ENCODE results near the gene CRELD1. TPM values are rescaled to one million over a fixed set of nuclear protein-coding genes. Genes with fewer than 3 reads are reported as not detected.

Gene CRELD1
- total RNA-seq, 1 donor from 2014 or later = 62.7 TPM

DNA sequence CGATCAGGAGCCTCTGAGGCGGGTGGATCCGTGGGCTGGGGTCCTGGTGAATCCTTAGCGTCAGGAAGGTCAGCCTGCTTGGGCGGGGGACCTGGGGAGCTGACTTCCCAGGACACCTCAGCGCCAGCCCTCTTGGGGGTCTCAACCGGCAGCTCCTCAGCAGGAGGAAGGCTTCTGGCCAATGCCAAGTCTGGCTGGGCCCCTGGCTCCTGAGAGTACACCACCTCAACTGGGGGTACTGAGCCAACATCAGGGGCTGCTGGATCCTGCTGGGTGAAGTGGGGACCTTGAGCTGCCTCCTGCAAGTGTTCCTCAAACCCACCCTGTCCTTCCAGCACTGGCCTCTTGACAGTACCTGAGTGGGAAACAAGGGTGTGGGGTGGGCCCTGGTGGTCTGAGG, 15.5 kb downstream of the CRELD1 start:
- no peak for ATAC-seq
- intact Hi-C loops (cut with micrococcal nuclease) = no loop called here

DNA sequence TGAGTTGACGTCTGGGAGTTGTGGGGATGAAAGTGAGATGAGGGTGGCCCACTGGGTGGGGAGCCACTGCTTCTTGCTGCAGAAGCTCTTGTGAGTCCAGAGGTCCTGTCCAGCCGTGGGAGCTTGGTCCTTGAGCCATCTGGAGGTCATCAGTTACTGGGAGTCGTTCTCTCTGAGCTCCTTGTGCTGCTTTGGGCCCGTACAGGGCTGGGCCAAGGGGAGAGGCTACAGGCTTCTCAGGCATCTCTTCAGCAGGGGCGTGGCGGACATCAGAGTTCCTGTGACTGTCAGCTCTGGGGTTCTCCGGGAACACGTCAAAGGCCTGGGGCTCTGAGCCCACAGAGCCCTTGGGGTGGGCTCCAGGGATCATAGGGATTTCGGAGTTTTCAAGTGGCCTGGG, 16.0 kb downstream of the CRELD1 start:
- DNase-seq (no peak), ATAC-seq (no peak)
- intact Hi-C loops (cut with micrococcal nuclease) = no loop called here

More for the DNA sequence above, 15.5 kb downstream of the CRELD1 start:
- no peak for DNase-seq

DNA sequence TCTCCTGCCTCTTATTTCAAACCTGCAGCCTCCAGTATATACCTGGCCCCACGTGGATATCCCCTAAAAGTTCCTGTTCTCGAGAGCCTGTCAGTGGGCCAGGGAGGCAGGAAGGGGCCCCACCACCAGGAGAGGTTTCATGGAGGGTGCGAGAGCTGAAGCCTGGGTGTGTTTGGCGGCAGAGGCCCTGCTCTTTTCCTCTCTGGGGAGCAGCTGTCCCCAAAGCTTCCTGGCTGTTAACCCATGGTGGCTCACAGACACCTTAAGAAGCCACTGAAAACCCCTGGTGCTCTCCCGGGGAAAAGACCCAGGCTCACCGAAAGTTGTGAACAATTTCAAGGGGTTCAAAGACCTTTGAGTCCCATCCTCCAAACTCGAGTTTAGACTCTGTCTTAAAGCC, 17.5 kb downstream of the CRELD1 start:
- intact Hi-C loops (cut with micrococcal nuclease) = no loop called here
- DNase-seq (no peak), ATAC-seq (no peak)

DNA sequence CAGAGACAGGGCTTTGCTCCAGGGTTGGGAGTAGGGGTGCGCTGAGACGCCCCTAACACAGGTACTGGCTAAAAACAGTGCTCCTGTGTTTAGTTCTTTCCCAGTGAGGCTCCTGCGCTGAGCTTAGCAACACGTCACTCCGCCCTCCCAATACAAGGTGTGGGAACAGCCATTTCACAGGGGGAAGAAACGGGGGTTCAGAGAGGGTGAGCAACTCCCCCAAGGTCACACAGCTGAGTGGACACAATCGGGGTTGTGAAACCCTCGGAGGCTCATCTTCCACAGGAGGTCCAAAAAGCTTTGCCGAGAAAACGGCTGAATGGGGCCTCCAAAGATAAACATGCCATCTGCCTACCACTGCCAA, 17.9 kb downstream of the CRELD1 start:
- DNase-seq (no peak), ATAC-seq (no peak)
- intact Hi-C loops (cut with micrococcal nuclease) = no loop called here

DNA sequence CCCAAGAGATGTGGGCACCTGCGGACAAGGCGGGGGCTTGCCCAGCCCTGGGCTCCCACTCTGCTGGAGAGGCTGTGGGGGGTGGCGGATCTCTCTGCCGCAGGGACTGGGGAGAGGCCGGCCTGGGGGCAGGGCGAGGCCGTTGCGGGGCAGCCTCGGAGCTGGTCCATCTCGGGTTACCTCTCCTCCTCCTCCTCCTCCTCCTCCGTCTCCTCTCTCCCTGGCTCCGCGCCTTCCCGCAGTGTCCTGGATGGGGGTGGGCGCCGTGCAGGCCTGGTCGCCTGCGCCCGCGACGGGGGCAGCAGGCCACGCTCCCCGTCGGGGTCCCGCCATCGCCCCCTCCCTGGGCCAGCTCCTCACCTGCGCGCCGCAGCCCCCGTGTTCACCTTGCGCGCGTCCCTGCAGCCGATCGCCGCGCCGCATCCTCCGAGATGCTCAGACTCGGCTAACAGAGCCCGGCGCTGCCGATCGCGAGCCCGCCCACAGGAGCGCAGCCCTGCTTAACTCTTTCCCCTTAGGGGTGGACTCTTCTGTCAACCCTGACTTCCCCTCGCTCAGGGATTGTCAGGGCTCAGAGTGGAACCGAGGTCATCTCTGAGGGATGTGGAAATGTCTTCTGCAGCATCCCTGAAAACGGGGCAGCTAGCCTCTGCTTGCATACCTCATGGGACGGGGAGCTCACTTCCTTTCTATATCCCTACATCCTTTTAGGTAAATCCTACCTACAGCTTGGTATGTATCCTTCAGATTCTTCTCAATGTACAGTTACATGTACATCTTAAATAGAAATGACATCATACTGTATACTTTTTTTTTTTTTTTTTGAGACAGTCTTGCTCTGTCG, 18.6 kb downstream of the CRELD1 start, which contains the start of gene PRRT3:
PRRT3 (minus strand) TSS at position 447 of the 844 bp plus-strand sequence. CDS start 2,293 bp downstream, outside the sequence.
- ATAC-seq = peak; percentile 44
- peak; percentile 54 for DNase-seq
- intact Hi-C loops (cut with micrococcal nuclease) = no loop called here

DNA sequence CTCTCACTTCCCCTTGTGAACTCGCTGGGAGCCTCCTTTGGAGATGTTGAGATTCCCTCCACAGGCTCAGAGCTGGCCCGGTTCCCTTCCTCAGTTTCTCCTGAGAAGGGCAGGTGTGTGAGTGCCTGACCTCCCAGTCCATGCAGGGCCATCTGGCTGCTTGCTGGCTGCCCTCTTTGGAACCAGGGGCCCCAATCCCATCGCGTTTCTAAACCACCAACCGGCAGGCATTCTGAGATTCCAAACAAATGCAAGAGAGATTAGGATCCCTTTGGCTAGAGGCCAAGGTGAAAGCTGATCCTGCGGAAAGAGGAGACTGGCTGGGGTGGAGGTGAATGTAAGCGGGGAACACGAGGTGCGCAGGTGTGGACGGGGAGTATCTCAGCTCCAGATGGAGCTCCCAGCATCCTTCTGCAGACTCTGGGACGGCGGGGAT, 21.5 kb downstream of the CRELD1 start:
- ATAC-seq (no peak), DNase-seq (no peak)
- intact Hi-C loops (cut with micrococcal nuclease) = no loop called here

DNA sequence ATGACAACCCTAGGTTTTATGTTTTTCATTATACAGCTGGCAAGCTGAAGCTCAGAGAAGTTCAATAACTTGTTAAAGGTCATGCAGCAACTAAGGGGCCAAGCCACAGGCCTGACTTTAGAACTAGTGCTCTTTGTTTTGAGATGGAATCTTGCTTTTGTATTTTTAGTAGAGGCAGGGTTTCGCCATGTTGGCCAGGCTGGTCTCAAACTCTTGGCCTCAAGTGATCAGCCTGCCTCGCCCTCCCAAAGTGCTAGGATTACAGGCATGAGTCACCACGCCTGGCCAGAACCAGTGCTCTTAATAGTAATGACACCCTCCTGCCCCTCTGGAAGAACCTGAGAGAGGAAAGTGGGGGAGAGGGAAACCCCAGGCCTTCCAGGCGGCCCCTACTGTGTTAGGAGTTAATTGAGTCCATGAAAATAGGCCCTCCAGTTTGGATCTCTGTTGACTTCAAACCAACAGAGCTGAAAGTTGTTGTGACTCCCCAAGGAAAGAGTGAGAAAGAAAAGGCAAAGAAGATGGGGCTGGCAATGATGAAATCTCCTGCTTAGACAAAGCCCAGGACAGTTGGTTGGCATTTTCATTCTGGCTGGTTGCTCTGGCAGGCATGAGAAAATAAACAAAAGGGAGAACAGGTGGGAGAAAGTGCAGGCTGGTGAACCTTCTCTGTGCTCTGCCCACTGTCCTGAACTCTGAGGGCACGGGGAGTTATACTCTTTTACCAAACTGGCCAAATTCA, 22.1 kb downstream of the CRELD1 start:
- DNase-seq (no peak), ATAC-seq (no peak)
- intact Hi-C loops (cut with micrococcal nuclease) = no loop called here

DNA sequence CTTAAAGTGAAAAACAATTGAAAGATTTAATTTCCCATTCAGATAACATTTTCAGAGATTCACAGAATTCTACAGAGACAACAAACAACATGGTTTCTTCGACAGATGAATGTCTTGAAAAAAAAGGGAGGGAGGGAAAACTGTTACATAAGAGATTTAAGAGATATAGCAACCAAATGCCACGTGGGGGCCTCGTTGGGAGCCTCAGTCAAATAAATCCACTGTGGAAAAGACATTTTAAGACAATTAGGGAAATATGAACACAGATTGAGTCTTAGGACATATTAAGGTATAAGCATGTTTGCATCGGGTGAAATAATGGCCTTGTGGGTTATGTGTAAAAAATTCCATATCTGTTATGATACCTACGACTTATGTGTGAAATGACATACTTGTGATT, 23.6 kb downstream of the CRELD1 start:
- intact Hi-C loops (cut with micrococcal nuclease) = no loop called here
- no peak for ATAC-seq

DNA sequence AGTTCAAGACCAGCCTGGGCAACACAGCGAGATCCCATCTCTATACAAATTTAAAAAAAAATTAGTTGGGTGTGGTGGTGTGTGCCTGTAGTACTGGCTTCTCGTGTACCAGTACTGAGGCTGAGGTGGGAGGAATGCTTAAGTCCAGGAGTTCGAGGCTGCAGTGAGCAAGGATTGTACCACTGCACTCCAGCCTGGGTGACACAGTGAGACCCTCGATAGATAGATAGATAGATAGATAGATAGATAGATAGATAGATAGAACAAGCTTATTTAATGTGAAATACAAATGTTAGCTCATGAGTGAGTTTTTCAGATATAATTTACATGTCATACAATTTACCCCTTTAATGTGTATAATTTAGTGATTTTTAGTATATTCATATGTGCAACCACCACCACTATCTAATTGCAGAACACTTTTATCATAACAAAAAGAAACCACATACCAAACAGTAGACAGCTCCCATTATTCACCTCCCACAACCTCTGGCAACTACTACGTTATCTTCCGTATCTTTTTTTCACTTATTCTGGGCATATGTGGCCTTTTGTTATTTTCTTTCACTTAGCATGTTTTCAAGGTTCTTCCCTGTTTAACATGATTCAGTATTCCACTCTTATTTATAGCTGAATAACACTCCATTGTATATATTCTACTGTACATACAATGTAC, 31.7 kb downstream of the CRELD1 start:
- no peak for DNase-seq
- intact Hi-C loops (cut with micrococcal nuclease) = no loop called here
- ATAC-seq = no peak

More for the DNA sequence above, 23.6 kb downstream of the CRELD1 start:
- DNase-seq = no peak

DNA sequence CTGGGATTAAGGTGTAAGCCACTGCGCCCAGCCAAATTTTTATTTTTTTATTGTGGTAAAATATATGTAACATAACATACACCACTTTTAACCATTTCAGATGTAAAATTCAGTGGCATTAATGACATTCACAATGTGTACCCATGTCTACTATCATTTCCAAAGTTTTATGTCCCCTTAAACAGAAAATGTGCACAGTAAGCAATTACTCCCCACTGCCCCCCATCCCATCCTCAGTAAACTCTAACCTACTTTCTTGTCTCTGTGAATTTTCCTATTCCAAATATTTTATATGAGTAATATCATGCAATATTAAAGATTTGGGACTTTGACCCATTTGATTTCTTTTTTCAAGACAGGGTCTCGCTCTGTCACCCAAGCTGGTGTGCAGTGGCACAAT, 33.2 kb downstream of the CRELD1 start:
- no peak for DNase-seq
- intact Hi-C loops (cut with micrococcal nuclease) = no loop called here
- no peak for ATAC-seq

DNA sequence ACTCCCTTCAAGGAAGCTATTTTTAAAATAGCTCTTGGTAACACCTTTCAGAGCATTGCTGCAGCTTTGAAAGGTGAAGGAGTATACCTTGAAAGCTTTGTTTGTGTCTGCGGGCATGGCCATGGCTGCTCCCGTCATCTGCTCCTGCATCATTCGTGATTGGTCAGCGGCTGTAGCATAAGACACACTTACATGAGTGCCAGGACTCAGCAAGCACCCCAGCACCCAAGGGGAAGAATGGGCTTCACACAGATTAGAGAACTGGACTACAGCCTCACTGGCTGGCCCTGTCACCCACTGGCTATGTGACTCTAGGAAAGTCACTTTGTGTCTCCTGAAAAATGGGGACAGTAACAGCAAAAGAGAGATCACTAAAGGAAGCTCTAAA, 36.0 kb downstream of the CRELD1 start:
- DNase-seq = no peak
- ATAC-seq = no peak
- intact Hi-C loops (cut with micrococcal nuclease) = no loop called here

DNA sequence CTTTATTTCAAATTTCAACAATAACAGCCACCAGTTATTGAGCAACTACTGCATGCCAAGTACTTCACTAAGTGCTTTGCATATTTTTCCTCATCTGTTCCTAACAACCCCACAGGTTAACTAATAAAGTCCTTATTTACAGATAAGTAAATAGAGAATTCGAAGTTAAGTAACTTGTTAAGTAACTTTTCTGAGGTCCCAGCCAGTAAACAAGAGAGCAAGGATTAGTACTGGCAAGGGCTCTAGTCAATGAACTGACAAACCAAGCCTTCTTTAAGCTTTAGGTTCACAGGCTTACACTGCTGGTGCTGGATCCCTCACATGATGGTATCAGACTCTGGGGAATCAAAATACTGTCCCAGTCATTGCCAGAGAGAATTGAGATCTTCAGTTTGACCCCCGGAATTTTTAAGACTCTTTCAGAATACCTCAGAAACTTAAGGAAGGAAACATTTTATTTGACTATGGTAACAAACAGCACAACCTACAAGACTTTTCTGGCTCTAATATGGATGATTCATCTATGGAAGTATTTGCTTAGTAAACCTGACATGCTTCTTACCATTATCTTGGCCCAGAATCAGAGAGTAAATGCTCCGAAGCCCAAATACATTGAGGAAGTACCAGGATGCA, 36.5 kb downstream of the CRELD1 start:
- DNase-seq (no peak), ATAC-seq (no peak)
- intact Hi-C loops (cut with micrococcal nuclease) = no loop called here

DNA sequence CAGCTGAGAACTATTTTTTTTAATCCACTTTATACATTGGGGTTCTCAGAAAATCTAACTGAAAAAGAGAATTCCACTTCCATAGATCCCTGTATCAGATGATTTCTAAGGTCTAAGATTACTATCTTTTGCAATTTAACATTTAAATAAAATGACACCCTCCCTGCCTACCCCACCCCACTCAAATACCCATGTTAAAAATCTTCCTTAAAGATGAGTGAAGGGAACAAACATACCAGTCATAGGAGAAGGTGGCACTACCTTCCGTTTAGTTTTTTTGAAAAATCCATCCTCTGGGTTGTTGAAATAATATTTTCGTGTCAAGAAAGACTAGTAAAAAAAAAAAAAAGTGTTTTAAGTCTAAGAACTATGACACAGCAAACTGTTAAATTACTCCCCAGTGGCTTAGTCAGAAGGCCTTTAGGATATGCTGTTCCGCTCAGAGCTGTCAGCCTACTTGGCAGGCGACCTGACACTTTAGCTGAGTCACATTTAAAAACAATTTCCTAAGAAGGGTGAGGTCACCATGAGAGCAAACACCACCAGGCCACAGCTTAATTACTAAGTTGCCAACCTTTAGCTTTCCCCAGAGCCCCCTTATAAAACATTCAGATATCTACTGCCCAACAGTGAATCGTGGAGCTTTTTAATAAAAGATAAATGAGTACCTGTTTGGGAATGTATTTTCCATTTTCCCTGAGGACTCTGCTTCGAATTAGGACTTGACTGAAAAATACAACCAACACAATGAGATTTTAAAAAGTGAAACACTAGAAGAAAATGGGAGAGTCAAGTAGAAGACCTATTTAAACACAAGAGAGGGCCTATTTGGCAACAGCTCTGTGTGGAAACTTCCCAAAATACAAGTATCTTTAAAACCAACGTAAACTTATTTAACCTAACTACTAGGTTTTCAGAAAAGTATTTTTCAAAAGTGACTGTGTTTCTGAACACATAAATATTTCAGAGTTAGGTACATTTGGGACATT, 43.4 kb downstream of the CRELD1 start:
- intact Hi-C loops (cut with micrococcal nuclease) = no loop called here
- ATAC-seq = peak; percentile 98
- DNase-seq = peak; percentile 75

DNA sequence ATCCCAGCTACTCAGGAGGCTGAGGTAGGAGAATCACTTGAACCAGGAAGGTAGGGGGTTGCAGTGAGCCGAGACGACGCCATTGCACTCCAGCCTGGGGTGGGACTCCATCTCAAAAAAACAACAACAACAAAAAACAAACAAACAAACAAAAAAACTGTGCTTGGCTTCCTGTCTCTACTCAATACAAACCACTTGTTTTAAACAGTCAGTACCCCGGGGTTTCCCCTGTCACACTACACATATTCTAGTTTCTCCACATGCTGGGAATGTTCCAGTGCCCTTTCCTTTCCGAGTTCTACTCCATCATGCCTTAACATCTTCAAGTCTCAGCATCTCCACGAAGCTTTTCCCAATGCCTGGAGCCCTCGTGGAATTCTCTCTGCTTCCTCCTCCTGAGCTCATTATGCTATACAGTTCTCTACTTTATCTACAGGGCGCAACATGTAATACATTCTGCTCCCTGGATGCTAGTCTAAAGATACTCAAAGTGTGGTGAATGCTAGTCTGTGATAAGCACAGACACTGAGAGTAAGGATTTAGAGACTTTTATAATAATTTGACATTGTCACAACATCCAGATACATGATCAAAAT, 45.2 kb downstream of the CRELD1 start:
- intact Hi-C loops (cut with micrococcal nuclease) = no loop called here
- DNase-seq (no peak), ATAC-seq (no peak)

DNA sequence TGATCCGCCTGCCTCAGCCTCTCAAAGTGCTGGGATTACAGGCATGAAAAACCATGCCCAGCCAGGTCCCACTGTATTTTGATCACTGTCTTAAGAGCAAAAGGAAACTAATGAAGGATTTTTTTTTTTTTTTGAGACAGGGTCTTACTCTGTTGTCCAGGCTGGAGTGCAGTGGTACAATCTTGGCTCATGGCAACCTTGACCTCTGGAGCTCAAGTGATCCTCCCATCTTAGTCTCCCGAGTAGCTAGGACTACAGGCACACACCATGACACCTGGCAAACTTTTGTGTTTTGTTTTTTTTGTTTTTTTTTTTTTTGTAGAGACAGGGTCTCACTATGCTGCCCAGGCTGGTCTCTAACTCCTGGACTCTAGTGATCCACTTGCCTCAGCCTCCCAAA, 46.6 kb downstream of the CRELD1 start:
- DNase-seq = no peak
- intact Hi-C loops (cut with micrococcal nuclease) = no loop called here
- no peak for ATAC-seq

DNA sequence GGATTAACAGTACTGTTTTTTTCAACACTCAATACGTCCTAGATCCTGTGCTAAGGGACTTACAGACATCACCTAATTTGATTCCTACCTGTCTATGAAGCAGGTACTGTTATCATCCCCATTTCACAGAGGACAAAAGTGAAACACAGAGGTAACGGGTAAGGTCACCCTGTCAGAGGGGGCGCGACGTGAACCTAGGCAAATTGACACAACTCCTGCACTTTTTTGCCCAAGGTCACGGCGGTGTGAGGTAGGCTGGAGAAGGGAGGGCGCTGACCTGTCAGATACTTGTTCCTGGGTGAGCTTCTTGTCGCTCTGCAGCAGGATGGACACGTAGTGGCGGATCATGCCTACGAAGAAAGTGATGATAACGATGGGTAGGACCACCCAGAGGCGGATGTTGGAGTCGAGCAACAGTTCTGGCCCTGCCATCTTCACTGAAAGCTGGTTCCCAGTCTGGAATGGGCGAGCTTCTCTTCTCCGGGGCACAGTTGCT, 52.6 kb downstream of the CRELD1 start:
- intact Hi-C loops (cut with micrococcal nuclease) = no loop called here

DNA sequence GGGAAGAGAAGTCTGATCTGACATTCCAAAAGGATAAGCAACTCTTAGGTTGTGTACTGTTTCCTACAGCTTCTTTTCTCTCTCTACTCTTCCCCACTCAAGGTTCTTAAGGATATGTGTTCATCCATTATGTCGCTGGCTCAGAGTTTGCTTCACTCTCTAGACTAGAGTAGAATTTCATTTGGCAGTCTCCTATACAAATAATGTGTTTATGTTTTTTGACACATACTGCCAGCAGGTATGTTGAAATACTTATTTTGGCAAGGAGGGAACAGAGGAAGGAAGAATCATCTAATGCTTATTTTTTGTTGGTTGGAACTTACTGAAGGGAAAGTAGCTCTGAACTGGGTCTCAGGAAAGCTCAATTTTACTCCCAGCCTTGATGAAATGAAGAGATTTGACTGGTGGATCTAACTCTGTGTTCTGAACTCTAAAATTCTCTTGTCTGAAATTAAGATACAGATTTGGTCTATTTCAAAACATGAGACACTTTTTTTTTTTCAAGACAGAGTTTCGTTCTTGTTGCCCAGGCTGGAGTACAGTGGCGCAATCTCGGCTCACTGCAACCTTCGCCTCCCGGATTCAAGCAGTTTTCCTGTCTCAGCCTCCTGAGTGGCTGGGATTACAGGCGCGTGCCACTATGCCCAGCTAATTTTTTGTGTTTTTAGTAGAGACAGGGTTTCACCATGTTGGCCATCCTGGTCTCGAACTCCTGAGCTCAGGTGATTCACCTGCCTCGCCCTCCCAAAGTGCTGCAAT, 60.6 kb downstream of the CRELD1 start:
- DNase-seq (no peak), ATAC-seq (no peak)
- intact Hi-C loops (cut with micrococcal nuclease) = no loop called here

More for the DNA sequence above, 52.6 kb downstream of the CRELD1 start:
- ATAC-seq (peak; percentile 59), DNase-seq (no peak)
